A375 (cell line): ENCODE measurements around the gene ANXA10. TPM values are rescaled to one million over a fixed set of nuclear protein-coding genes. Genes with fewer than 3 reads are reported as not detected.

Experiments
- total RNA-seq: library from RNA; depleted of rRNA; stranded (reverse); fragments of >200 nt; shearing (Covaris generic); gene quantifications from 2 replicates; pipeline ENCODE4 v1.2.3, GENCODE V29; 2014; rRNA removed

ANXA10 gene, protein sequence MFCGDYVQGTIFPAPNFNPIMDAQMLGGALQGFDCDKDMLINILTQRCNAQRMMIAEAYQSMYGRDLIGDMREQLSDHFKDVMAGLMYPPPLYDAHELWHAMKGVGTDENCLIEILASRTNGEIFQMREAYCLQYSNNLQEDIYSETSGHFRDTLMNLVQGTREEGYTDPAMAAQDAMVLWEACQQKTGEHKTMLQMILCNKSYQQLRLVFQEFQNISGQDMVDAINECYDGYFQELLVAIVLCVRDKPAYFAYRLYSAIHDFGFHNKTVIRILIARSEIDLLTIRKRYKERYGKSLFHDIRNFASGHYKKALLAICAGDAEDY
- total RNA-seq = 0.45 and 0.50 TPM in 2 replicates

DNA sequence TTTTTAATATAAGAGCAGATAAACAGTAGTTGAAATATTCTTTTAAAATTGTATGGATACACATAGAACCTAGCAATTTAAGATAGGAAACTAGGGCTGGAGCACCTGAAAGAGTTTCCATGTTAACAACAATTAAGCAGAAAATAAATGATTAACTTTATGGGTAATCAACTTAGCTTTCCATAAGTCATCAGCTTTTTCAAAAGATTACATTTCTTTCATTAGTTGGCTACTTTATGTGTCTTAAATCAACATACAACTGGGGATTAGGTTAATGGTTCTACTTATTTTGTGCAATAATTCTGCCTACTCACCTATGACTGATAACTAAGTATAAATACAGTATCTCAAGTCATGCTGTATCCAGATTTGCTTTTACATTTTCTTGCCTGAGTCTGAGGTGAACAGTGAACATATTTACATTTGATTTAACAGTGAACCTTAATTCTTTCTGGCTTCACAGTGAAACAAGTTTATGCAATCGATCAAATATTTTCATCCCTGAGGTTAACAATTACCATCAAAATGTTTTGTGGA, at the start of gene ANXA10:
Gene ANXA10, plus strand, starts transcription at position 362 of the 537 bp plus-strand sequence. Its CDS starts 164 bp downstream, at position 526.

Other genes with a start within 250 kb of the ANXA10 start
- 4.0 and 5.0 TPM in 2 replicates for gene DDX60, start 226.2 kb downstream of the ANXA10 start, total RNA-seq